Jurkat, Clone E6-1 (cell line): ENCODE measurements around the gene ELMO2.

ENCODE experiments used
- DNase-seq: peaks from one replicate; pipeline ENCODE4 v3.0.0-alpha.2; 2011; ENCODE audit warnings: low read depth, low spot score
- H3K4me3 ChIP-seq: 2 replicates; pipeline ENCODE4 v1.5.1; 2011; ENCODE audit warnings: mild to moderate bottlenecking, low read length, control low read depth, moderate library complexity

ELMO2 gene

GRCh38 chr20:46324379-46324778 lies 82.0 kb downstream of the ELMO2 start:
- no peak for DNase-seq
- no peak overlapping the region for H3K4me3 ChIP-seq

- no peak for DNase-seq
- no peak overlapping the region for H3K4me3 ChIP-seq
These were observed 82.9 kb downstream of the ELMO2 start for GRCh38 chr20:46323557-46323956.

DNA sequence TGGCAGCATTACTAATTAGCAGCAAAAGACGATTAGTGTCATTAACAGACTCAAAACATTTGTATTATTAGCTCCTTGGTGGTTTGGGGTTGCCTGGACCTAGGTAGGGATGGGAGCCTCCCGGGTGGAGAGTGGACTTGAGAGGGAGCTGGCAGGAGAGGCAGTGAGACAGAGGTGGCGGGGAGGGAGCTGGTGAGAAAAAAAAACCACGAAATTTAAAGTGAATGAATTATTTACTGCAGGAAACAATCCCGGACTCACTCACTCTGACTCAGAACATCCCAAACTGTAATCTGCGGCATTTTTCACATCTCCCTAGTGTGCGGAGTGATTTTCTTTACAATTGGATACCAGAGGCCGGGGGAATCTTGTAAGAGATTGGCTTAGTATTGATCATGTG lies 83.8 kb downstream of the ELMO2 start:
- no peak overlapping the region for H3K4me3 ChIP-seq
- DNase-seq = no peak

- H3K4me3 ChIP-seq = no peak overlapping the region
- no peak for DNase-seq
These were observed 88.7 kb downstream of the ELMO2 start for GRCh38 chr20:46317685-46318177.

DNA sequence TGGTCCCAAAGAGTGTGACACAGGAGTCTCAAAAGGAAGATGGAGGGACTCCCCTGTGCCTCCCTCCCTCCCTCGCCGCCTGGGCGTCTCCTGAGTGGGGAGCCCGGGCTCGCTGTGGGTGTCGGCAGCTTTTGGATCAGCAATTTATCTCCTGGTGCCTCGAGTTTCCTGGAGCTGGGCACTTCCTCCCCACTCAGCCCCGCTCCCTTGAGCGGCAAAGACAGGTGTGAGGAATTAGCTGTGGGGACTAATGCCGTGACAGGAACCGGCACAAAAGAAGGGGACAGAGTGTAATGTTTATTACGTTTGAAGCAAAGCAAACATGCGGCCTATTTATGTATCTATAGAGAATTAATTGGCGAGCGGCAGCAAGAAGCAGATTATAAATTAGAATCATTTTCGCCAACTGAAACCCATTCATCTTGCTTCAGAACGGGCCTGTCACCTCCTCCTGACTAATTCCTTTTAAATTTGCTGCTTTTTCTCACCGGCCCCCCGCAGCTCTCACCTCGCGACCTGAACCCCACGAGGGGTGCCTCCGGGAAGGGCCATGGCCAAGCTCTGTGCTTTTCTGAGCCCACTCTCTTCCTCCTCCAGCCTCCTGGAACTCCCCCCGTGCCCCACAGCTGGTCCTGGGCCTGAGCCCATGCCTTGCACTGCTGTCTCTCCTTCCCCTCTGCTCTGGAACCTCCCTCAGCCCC lies 89.3 kb downstream of the ELMO2 start:
- no peak overlapping the region for H3K4me3 ChIP-seq
- DNase-seq = no peak
